ENCODE measurements around the gene DAGLB. TPM values are rescaled to one million over a fixed set of nuclear protein-coding genes. Genes with fewer than 3 reads are reported as not detected.
A peak's percentile ranks its signal among the peaks of the same experiment; 100 is the strongest.
"Not testable (repeated sequence)": the region's sequence is repeated elsewhere in the genome, so short reads cannot be mapped to it uniquely, and the experiment has no call there.

The DAGLB gene
- total RNA-seq, 3 donors from 2014 or later = 15.4 to 18.0 (median 17.6) TPM

DNA sequence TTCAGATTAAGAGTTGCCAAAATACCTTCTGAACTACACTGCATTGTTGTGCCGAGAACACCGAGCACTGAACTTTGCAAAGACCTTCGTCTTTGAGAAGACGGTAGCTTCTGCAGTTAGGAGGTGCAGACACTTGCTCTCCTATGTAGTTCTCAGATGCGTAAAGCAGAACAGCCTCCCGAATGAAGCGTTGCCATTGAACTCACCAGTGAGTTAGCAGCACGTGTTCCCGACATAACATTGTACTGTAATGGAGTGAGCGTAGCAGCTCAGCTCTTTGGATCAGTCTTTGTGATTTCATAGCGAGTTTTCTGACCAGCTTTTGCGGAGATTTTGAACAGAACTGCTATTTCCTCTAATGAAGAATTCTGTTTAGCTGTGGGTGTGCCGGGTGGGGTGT lies 45.0 kb downstream of the DAGLB start:
- Histone ChIP-seq H3K4me3 (no peak overlapping the region), H3K36me3 (no peaks in the 10 kb centered on the region), H3K27ac (peak overlapping the region in 1 of 2 donors; percentile 45), H3K9me3 (no peaks in the 10 kb centered on the region), H3K27me3 (no peaks in the 10 kb centered on the region), H3K4me1 (peaks cover 8 to 14% of the 10 kb centered on the region in 2 donors)
- no peak for TF ChIP-seq POLR2AphosphoS5 (IDR thresholded peaks at IDR 0.05)
- TF ChIP-seq POLR2A (IDR thresholded peaks at IDR 0.05) = no peak
- no peak for TF ChIP-seq CTCF (IDR thresholded peaks at IDR 0.05)
- no peak for DNase-seq (ENCODE audit: low spot score in 2 of 2)
- intact Hi-C loops (cut with DNase I; ENCODE audit: low total_unique reads) = no loop called here

DNA sequence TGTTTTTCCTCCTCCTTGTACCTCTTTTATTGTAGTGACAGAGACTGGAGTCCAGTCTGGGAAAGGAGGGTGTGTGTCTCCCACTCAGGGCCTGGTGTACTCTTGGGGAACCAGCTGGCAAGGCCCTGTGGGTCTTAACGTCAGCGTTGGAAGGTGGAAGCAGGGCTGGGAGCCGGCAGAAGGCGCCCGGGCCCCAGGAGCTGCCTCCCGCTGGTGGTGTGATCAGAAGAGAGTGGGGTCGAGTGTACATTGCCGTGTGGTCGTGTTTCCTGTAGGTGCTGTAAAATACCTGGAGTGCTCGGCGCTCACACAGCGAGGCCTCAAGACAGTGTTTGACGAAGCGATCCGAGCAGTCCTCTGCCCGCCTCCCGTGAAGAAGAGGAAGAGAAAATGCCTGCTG lies 45.7 kb downstream of the DAGLB start:
- Histone ChIP-seq H3K27me3 (no peaks in the 10 kb centered on the region), H3K27ac (peak overlapping the region; percentile 36 to 53), H3K36me3 (no peaks in the 10 kb centered on the region), H3K4me3 (no peak overlapping the region), H3K4me1 (peaks cover 8 to 15% of the 10 kb centered on the region in 2 donors), H3K9me3 (no peaks in the 10 kb centered on the region)
- intact Hi-C loops (cut with DNase I; ENCODE audit: low total_unique reads) = no loop called here
- TF ChIP-seq POLR2A (IDR thresholded peaks at IDR 0.05) (no peak), POLR2AphosphoS5 (IDR thresholded peaks at IDR 0.05) (no peak), CTCF (IDR thresholded peaks at IDR 0.05) (no peak)
- no peak for DNase-seq (ENCODE audit: low spot score in 2 of 2)

GRCh38 chr7:6401536-6401935 lies 46.2 kb downstream of the DAGLB start:
- H3K27ac ChIP-seq = peak overlapping the region; percentile 36 to 53
- no peaks in the 10 kb centered on the region for H3K36me3 ChIP-seq
- DNase-seq (ENCODE audit: low spot score in 2 of 2) = no peak
- H3K27me3 ChIP-seq = no peaks in the 10 kb centered on the region
- intact Hi-C loops (cut with DNase I; ENCODE audit: low total_unique reads) = no loop called here
- peaks cover 8 to 15% of the 10 kb centered on the region in 2 donors for H3K4me1 ChIP-seq
- TF ChIP-seq CTCF (IDR thresholded peaks at IDR 0.05) (no peak), POLR2AphosphoS5 (IDR thresholded peaks at IDR 0.05) (no peak), POLR2A (IDR thresholded peaks at IDR 0.05) (no peak)
- H3K9me3 ChIP-seq = no peaks in the 10 kb centered on the region
- H3K4me3 ChIP-seq = no peak overlapping the region

DNA sequence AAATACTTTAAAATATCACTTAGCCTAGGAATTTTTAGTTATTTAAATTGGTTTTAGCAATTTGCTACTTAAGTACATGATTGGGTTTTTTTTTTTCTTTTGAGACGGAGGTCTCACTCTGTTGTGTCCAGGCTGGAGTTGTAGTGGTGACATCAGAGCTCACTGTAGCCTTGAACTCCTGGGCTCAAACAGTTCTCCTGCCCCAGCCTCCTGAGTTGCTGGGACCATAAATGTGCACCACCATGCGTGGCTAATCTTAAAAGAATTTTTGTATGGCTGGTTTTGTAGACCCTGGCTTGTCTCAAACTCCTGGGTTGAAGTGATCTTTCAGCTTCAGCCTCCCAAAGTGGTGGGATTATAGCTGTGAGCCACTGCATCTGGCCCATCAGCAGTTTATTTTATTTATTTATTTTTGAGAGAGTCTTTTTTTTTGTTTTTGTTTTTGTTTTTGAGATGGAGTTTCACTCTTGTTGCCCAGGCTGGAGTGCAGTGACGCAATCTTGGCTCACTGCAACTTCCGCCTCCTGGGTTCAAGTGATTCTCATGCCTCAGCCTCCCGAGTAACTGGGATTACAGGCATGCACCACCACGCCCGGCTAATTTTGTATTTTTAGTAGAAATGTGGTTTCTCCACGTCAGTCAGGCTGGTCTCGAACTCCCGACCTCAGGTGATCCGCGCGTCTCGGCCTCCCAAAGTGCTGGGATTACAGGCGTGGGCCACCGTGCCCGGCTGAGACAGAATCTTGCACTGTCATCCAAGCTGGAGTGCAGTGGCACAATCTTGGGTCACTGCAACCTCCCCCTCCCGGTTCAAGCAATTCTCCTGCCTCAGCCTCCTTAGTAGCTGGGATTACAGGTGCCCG lies 47.3 kb downstream of the DAGLB start:
- H3K9me3 ChIP-seq; H3K36me3 ChIP-seq; H3K27me3 ChIP-seq; H3K4me3 ChIP-seq; intact Hi-C loops (cut with DNase I; ENCODE audit: low total_unique reads); DNase-seq (ENCODE audit: low spot score in 2 of 2): not testable (repeated sequence)
- H3K27ac ChIP-seq = peak overlapping the region; percentile 36 to 53
- peaks cover 8 to 21% of the 10 kb centered on the region in 2 donors for H3K4me1 ChIP-seq

GRCh38 chr7:6399351-6399750 lies 48.4 kb downstream of the DAGLB start:
- intact Hi-C loops (cut with DNase I; ENCODE audit: low total_unique reads) = no loop called here
- Histone ChIP-seq H3K4me3 (peak overlapping the region in 1 of 3 donors; percentile 54), H3K9me3 (no peaks in the 10 kb centered on the region), H3K36me3 (no peaks in the 10 kb centered on the region), H3K27me3 (no peaks in the 10 kb centered on the region), H3K4me1 (peaks cover 8 to 21% of the 10 kb centered on the region in 2 donors), H3K27ac (peak overlapping the region; percentile 69 to 72)
- TF ChIP-seq POLR2AphosphoS5 (IDR thresholded peaks at IDR 0.05) = no peak
- TF ChIP-seq CTCF (IDR thresholded peaks at IDR 0.05) = no peak
- TF ChIP-seq POLR2A (IDR thresholded peaks at IDR 0.05) = no peak
- no peak for DNase-seq (ENCODE audit: low spot score in 2 of 2)
